Liver (tissue), 3 donors: ENCODE results near the gene IFT57.

Experiments used
- ATF3 ChIP-seq: IDR thresholded peaks from 2 replicates; pipeline ENCODE4 v1.6.1; 2016; ENCODE audit warnings: antibody characterized with exemption
- CTCF ChIP-seq: fragments of 150-350 bp; IDR thresholded peaks from 2 replicates; pipeline ENCODE4 v1.5.1; 2017; ENCODE audit warnings: improper control_type of control experiment, low read depth, low read length; ENCODE audit not compliant: missing input control
- EGR1 ChIP-seq, 2 donors: IDR thresholded peaks; 2 replicates each; pipeline ENCODE4 v1.6.1; 2016 to 2018; ENCODE audit warnings: antibody characterized with exemption in 2 of 2, low read depth in 2 of 2
- FOXA2 ChIP-seq: IDR thresholded peaks from 2 replicates; pipeline ENCODE4 v1.6.1; 2016; ENCODE audit warnings: antibody characterized with exemption
- GABPA ChIP-seq, 2 donors: IDR thresholded peaks in 1 of 2; conservative IDR thresholded peaks in 1 of 2; 2 replicates each; pipeline ENCODE4 v1.6.1; 2016; ENCODE audit warnings: antibody characterized with exemption in 2 of 2, mild to moderate bottlenecking in 1 of 2, moderate library complexity in 1 of 2
- MAX ChIP-seq: IDR thresholded peaks from 2 replicates; pipeline ENCODE4 v1.6.1; 2016; ENCODE audit warnings: antibody characterized with exemption
- NR2F2 ChIP-seq: IDR thresholded peaks from 2 replicates; pipeline ENCODE4 v1.6.1; 2016; ENCODE audit warnings: antibody characterized with exemption
- RAD21 ChIP-seq, 2 donors: IDR thresholded peaks; 2 replicates each; pipeline ENCODE4 v1.6.1; 2016; ENCODE audit warnings: antibody characterized with exemption in 2 of 2, mild to moderate bottlenecking in 2 of 2
- REST ChIP-seq: IDR thresholded peaks from 2 replicates; pipeline ENCODE4 v1.6.1; 2016; ENCODE audit warnings: antibody characterized with exemption, mild to moderate bottlenecking
- RXRA ChIP-seq, 2 donors: IDR thresholded peaks; 2 replicates each; pipeline ENCODE4 v1.6.1; 2017 to 2018; ENCODE audit warnings: antibody characterized with exemption in 2 of 2, mild to moderate bottlenecking in 1 of 2
- SP1 ChIP-seq: IDR thresholded peaks from 2 replicates; pipeline ENCODE4 v1.6.1; 2018; ENCODE audit warnings: antibody characterized with exemption, mild to moderate bottlenecking
- TAF1 ChIP-seq: conservative IDR thresholded peaks from 2 replicates; pipeline ENCODE4 v1.6.1; 2016; ENCODE audit warnings: antibody characterized with exemption, mild to moderate bottlenecking
- YY1 ChIP-seq: IDR thresholded peaks from 2 replicates; pipeline ENCODE4 v1.6.1; 2016; ENCODE audit warnings: antibody characterized with exemption, mild to moderate bottlenecking
- ZBTB33 ChIP-seq: IDR thresholded peaks from 2 replicates; pipeline ENCODE4 v1.6.1; 2016; ENCODE audit warnings: antibody characterized with exemption
- donor health status: healthy.
- donor health status: healthy.

GRCh38 chr3:108125153-108125543, 97.1 kb downstream of the IFT57 start:
- no peak for TF ChIP-seq CTCF
- TF ChIP-seq MAX, result no peak
- no peak for TF ChIP-seq REST
- no peak for TF ChIP-seq ATF3
- no peak for TF ChIP-seq YY1
- no peak for TF ChIP-seq SP1
- no peak for TF ChIP-seq TAF1
- no peak for TF ChIP-seq ZBTB33
- no peak for TF ChIP-seq EGR1 (IDR thresholded peaks at IDR 0.05; ENCODE audit: low read depth in 2 of 2)
- TF ChIP-seq RAD21 (IDR thresholded peaks at IDR 0.05), result no peak
- TF ChIP-seq RXRA (IDR thresholded peaks at IDR 0.05), result no peak
- no peak for TF ChIP-seq NR2F2
- TF ChIP-seq GABPA (IDR thresholded peaks at IDR 0.05 in 1 of 2, conservative IDR thresholded peaks at IDR 0.05 in 1 of 2), result no peak
- TF ChIP-seq FOXA2, result no peak
